Adrenal gland (tissue), 5 donors: Measurements from ENCODE around the gene ABCC2.

Experiments
- CTCF ChIP-seq, 6 experiments: fragments of 450-650 bp in 4 of 6; fragments of 200-600 bp in 2 of 6; sonication (generic) in 1 of 6; IDR thresholded peaks; 1 replicate in 5 of 6; 2 replicates in 1 of 6; pipeline versions ENCODE4 v1.5.1 to v1.8.0; 2016 to 2021; ENCODE audit warnings: antibody characterized with exemption in 6 of 6, mild to moderate bottlenecking in 2 of 6, moderate library complexity in 1 of 6
- POLR2A ChIP-seq, 2 donors: fragments of 450-650 bp; IDR thresholded peaks; one replicate each; pipeline ENCODE4 v1.6.1; 2017; ENCODE audit warnings: antibody characterized with exemption in 2 of 2, mild to moderate bottlenecking in 2 of 2, moderate library complexity in 1 of 2
- donor health status: DM: no; HTN: no; CAD: no.

DNA sequence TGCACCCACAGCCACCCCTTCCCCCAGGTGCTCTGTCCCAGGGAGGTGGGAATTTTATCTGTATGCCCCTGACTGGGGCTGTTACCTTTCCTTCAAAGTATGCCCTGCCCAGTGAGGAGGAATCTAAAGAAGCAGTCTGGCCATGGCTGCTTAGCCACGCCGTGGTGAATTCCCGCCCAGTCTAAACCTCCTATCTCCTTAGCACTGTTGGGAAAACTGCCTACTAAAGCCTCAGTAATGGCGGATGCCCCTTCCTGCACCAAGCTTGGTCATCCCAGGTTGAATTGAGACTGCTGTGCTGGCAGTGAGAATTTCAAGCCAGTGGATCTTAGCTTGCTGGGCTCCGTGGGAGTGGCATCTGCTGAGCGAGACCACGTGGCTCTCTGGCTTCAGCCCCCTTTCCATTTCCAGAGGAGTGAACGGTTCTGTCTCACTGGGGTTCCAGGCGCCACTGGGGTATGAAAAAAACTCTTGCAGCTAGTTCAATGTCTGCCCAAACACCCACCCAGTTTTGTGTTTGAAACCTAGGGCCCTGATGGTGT lies 87.2 kb downstream of the ABCC2 start:
- TF ChIP-seq POLR2A (IDR thresholded peaks at IDR 0.05) (no peak), CTCF (IDR thresholded peaks at IDR 0.05) (no peak)
